ENCODE results near the gene ZBTB21. TPM values are rescaled to one million over a fixed set of nuclear protein-coding genes. Genes with fewer than 3 reads are reported as not detected.
"Not testable (repeated sequence)": the region's sequence is repeated elsewhere in the genome, so short reads cannot be mapped to it uniquely, and the experiment has no call there.

The ZBTB21 gene
- total RNA-seq, 4 donors from 2014 or later = 5.2 to 19.5 (median 9.7) TPM

- H3K9me3 ChIP-seq = no peaks in the 10 kb centered on the region
- H3K27me3 ChIP-seq = peaks cover 5% of the 10 kb centered on the region
- H3K4me3 ChIP-seq = no peak overlapping the region
- H3K36me3 ChIP-seq = no peaks in the 10 kb centered on the region
- DNase-seq = no peak
- in situ Hi-C loops (cut with MboI; ENCODE audit: low pct_ligation_motif_present in 1 of 4, low pct_unique_long_range_greater_than_20kb in 1 of 4, low sequenced_read_pairs in 3 of 4) (no loop called here), intact Hi-C loops (cut with DNase I; ENCODE audit: low total_unique reads) (no loop called here)
- 80 to 91% methylated on average over 8 to 11 of the region's 11 CpGs for WGBS, 2 donors (ENCODE audit: low coverage in 1 of 2)
- no peak for TF ChIP-seq EP300 (IDR thresholded peaks at IDR 0.05; ENCODE audit: low read depth)
- no peak for TF ChIP-seq CTCF (IDR thresholded peaks at IDR 0.05)
- TF ChIP-seq POLR2A (IDR thresholded peaks at IDR 0.05) = no peak
- no peak for TF ChIP-seq POLR2AphosphoS5 (IDR thresholded peaks at IDR 0.05)
- H3K27ac ChIP-seq = no peak overlapping the region
- H3K4me1 ChIP-seq = peaks cover 0 to 9% (median 2%) of the 10 kb centered on the region in 4 donors
Measured at GRCh38 chr21:41962425-41962966, 47.7 kb downstream of the ZBTB21 start.

- Histone ChIP-seq H3K4me3 (no peak overlapping the region), H3K27me3 (peaks cover 5% of the 10 kb centered on the region)
- no peak for DNase-seq
Measured at GRCh38 chr21:41961753-41962152, 48.4 kb downstream of the ZBTB21 start.

GRCh38 chr21:41961282-41961701, 48.9 kb downstream of the ZBTB21 start:
- in situ Hi-C loops (cut with MboI; ENCODE audit: low pct_ligation_motif_present in 1 of 4, low pct_unique_long_range_greater_than_20kb in 1 of 4, low sequenced_read_pairs in 3 of 4) (no loop called here), intact Hi-C loops (cut with DNase I; ENCODE audit: low total_unique reads) (no loop called here)
- H3K27ac ChIP-seq = no peak overlapping the region
- peaks cover 0 to 17% (median 5%) of the 10 kb centered on the region in 4 donors for H3K4me1 ChIP-seq
- no peak for DNase-seq
- peaks cover 5% of the 10 kb centered on the region for H3K27me3 ChIP-seq
- 76 to 80% methylated on average over 2 to 14 of the region's 14 CpGs for WGBS, 2 donors (ENCODE audit: low coverage in 1 of 2)
- H3K4me3 ChIP-seq = no peak overlapping the region
- no peak for TF ChIP-seq POLR2A (IDR thresholded peaks at IDR 0.05)
- no peak for TF ChIP-seq CTCF (IDR thresholded peaks at IDR 0.05)
- TF ChIP-seq POLR2AphosphoS5 (IDR thresholded peaks at IDR 0.05) = no peak
- TF ChIP-seq EP300 (IDR thresholded peaks at IDR 0.05; ENCODE audit: low read depth) = no peak
- no peaks in the 10 kb centered on the region for H3K9me3 ChIP-seq
- H3K36me3 ChIP-seq = no peaks in the 10 kb centered on the region

More at GRCh38 chr21:41961753-41962152, 48.4 kb downstream of the ZBTB21 start:
- intact Hi-C loops (cut with DNase I; ENCODE audit: low total_unique reads) (no loop called here), in situ Hi-C loops (cut with MboI; ENCODE audit: low pct_ligation_motif_present in 1 of 4, low pct_unique_long_range_greater_than_20kb in 1 of 4, low sequenced_read_pairs in 3 of 4) (no loop called here)
- 52% methylated on average over 8 of the region's 8 CpGs; no CpG with 5 or more reads in 1 of the 2 donors for WGBS, 2 donors (ENCODE audit: low coverage in 1 of 2)
- TF ChIP-seq POLR2A (IDR thresholded peaks at IDR 0.05) (no peak), EP300 (IDR thresholded peaks at IDR 0.05; ENCODE audit: low read depth) (no peak), CTCF (IDR thresholded peaks at IDR 0.05) (no peak)
- no peaks in the 10 kb centered on the region for H3K36me3 ChIP-seq
- no peaks in the 10 kb centered on the region for H3K9me3 ChIP-seq
- H3K27ac ChIP-seq = no peak overlapping the region
- peaks cover 0 to 16% (median 5%) of the 10 kb centered on the region in 4 donors for H3K4me1 ChIP-seq

DNA sequence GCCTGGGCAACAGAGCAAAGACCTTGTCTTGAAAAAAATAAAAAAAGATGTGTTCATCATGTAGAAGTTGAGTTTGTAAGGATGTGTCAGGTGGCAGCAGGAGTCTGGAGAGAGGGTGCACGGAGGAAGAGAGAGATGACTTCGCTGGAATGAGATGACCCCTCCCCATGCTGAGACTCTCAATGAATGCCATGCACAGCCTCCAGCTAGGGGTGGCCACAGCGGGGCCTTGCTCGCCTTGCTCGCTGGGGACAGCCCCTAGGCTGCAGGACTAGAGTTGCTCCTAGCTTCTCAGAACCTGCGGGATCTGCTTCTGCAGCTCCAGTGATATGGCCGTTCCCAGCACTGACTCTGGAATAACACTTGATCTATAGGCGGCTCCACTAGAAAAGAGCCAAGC, 49.8 kb downstream of the ZBTB21 start:
- WGBS, 2 donors (ENCODE audit: low coverage in 1 of 2) = 83 to 100% methylated on average over 2 to 8 of the region's 8 CpGs
- no peak for TF ChIP-seq POLR2A (IDR thresholded peaks at IDR 0.05)
- no peak for TF ChIP-seq EP300 (IDR thresholded peaks at IDR 0.05; ENCODE audit: low read depth)
- no peak for TF ChIP-seq POLR2AphosphoS5 (IDR thresholded peaks at IDR 0.05)
- TF ChIP-seq CTCF (IDR thresholded peaks at IDR 0.05) = no peak
- intact Hi-C loops (cut with DNase I; ENCODE audit: low total_unique reads) = no loop called here
- Histone ChIP-seq H3K27ac (no peak overlapping the region), H3K4me3 (no peak overlapping the region), H3K4me1 (peaks cover 0 to 17% (median 5%) of the 10 kb centered on the region in 4 donors), H3K36me3 (no peaks in the 10 kb centered on the region), H3K9me3 (no peaks in the 10 kb centered on the region), H3K27me3 (peaks cover 5% of the 10 kb centered on the region)
- in situ Hi-C loops (cut with MboI; ENCODE audit: low pct_ligation_motif_present in 1 of 4, low pct_unique_long_range_greater_than_20kb in 1 of 4, low sequenced_read_pairs in 3 of 4) = no loop called here
- no peak for DNase-seq

DNA sequence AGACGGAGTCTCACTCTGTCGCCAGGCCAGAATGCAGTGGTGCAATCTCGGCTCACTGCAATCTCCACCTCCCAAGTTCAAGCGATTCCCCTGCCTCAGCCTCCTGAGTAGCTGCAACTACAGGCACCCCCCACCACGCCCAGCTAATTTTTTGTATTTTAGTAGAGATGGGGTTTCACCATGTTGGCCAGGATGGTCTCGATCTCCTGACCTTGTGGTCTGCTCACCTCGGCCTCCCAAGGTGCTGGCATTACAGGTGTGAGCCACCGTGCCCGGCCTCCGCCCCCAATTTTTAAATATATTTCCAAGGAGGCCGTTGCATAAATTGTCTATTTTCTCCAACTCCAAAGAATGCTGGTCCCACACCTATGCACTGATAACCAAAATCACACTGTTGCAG, 50.5 kb downstream of the ZBTB21 start:
- H3K27ac ChIP-seq; H3K27me3 ChIP-seq; H3K9me3 ChIP-seq; in situ Hi-C loops (cut with MboI; ENCODE audit: low pct_ligation_motif_present in 1 of 4, low pct_unique_long_range_greater_than_20kb in 1 of 4, low sequenced_read_pairs in 3 of 4); H3K36me3 ChIP-seq; H3K4me3 ChIP-seq; DNase-seq: not testable (repeated sequence)
- WGBS, 2 donors (ENCODE audit: low coverage in 1 of 2) = 91 to 93% methylated on average over 9 to 11 of the region's 11 CpGs
- intact Hi-C loops (cut with DNase I; ENCODE audit: low total_unique reads) = loop anchor here (10.0 kb wide), 1 partner anchor 45 kb away; no protein-coding TSS in a partner anchor
- peaks cover 0 to 17% (median 5%) of the 10 kb centered on the region in 4 donors for H3K4me1 ChIP-seq

Data from transverse colon (tissue), 4 donors.